ENCODE measurements around the gene CEBPE.

The CEBPE gene

DNA sequence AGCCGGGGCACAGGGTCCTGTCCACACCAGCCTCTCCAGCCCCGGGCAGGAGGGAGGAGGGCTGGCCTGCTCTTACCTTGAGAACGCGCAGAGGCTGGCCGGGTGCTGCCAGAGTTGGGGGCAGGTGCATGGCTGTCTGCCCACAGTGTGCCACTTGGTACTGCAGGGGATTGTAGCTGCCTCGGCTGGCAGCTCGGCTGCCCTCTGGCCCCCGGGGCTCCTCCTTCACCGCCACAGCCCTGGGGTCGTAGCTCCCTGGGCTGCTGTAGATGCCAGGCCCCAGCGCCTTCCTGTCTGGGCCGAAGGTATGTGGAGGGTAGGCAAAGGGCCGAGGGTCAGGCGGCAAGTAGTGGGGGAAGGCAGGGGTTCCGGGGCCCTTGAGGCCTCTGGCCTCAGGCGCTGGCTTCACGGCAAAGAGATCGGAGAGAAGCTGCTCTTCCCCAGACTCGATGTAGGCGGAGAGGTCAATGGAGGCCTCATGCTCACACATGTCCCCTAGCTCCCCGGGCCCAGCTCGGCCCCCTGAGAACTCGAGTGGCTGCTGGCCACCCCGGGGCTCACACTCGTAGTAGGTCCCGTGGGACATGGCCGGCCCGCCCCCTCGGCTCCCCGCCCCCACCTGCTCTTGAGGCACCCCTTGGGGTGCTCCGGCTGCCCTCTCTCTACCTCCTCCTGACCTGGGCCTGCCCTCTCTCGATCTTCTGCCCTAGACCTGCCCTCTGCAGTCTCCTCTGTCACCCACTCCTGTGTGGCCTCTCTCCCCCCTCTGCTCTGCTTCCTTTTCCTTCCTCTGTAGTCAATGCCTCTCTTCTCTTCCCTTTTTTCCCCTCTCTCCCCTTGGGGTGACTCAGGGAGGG lies at the start of gene CEBPE:
Gene CEBPE, minus strand, starts transcription at position 750 of the 857 bp plus-strand sequence. Its CDS starts 164 bp downstream, at position 586.
- DNase-seq, result no peak

DNA sequence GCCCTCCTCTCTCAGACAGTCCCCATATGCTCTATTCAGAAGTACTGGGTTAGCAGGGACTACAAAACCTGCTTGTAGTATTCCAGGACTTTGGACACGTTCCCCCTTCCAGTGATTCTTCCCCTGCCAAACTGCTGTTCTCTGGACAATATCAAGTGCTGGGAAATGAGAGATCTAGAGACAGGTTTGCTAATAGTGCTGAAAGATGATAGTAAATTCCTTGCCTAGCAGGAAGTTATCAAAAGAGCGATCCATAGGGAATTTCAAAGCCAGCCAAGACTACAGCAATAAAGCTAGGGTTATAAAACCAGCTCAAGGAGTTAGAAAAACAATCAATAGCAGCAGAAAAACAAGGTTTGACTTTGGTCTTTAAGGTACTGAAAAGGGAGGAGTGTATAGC lies 49.2 kb upstream of the CEBPE start:
- no peak for DNase-seq

DNA sequence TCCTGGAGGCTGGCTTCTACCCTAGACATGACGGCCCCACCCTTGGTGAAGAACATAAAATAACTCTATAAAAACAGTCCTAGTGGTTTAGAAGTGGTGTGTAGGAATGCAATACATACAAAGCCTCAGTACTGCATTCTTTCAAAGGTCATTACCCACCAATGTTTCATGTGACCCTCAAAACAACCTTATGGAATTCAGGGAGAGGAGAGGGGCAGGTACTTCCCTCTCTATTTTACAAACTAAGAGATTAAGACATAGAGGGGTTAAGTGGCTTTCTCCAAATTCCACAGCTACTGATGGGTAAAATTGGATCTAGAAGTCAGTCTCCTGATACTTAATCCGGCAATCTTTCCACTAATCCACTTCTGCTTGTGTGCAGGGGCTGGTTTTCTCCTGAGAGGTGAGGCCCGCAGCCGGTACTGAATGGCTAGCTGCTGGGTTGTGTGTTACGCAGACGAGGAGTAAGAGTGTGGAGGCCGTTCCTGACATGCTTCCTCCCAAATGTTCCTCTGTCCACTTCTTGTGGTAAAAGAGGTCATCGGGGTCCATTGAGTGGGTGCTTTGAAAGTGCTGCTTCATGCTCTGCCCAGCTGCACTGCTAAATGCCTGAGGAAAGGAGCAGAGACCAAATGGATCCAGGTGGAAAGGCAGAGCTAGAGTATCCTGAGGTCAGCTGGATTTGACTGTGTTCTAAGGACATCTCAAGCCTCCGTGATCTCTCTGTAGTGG lies 48.2 kb upstream of the CEBPE start:
- DNase-seq, result no peak

DNA sequence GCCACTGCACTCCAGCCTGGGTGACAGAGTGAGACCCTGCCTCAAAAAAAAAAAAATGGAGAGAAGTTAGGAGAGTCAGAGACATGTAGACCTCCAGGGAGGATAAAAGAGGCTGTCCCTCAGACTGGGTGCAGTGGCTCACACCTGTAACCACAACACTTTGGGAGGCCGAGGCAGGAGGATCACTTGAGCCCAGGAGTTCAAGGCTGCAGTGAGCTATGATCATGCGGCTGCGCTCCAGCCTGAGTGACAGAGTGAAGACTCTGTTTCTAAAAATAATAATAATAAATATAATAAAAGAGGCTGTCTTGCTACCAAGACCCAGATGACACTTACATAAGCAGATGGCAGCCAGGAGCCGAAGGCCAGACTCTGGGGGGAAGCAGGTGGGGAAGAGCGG lies 45.9 kb upstream of the CEBPE start:
- no peak for DNase-seq

DNA sequence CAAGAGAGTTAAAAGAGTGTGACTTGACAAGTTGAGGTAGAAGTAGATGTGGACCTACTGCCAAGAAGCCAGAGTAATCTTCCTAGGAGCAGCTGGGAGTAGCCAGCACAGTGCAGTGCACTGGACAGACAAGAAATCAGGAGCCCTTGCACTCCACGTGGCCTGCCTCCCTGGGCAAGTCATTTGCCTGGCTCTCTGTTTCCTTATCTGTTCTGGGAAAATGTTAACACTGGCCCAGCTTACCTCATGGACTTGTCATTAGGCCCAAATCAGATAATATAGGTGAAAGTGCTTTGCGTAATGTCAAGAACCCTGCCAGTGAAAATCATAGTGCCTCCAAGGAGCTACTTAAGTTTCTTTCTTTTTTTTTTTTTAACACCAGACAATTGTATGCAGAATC lies 45.2 kb upstream of the CEBPE start:
- no peak for DNase-seq

DNA sequence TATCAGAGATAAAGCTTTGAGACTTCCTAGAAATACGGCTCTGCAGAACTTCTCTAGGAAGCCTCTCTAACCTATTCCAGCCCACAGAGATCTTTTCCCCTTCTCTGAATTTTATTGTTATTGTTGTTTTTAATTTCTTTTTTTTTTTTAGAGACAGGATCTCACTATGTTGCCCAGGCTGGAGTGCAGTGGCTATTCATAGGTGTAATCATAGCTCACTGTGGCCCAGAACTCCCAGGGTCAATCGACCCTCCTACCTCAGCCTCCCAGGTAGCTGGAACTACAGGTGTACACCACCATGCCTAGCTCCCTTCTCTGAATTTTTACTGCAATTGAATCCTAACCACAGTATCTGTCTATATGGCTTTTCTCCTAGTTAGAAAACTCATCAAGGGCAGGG lies 44.8 kb upstream of the CEBPE start:
- DNase-seq, result no peak

DNA sequence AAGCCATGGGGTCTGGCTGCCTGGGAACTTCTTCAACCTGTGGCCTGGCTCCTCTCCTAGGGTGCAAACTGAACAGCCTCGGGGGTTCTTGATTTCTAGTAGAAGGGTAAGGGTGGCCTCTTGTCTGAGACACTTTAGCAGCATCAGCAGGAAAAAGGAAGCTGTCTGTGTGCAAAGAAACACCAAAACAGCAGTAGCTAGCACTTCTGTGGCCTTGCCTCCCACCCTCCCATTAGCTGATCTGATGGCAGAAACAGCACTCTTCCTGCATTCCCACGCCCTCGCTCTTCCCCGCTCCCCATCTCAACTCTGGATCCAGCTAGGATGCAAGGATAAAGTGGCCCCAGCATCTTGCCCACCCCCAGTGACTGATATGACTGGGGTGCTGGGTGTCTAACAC lies 43.7 kb upstream of the CEBPE start:
- no peak for DNase-seq

DNA sequence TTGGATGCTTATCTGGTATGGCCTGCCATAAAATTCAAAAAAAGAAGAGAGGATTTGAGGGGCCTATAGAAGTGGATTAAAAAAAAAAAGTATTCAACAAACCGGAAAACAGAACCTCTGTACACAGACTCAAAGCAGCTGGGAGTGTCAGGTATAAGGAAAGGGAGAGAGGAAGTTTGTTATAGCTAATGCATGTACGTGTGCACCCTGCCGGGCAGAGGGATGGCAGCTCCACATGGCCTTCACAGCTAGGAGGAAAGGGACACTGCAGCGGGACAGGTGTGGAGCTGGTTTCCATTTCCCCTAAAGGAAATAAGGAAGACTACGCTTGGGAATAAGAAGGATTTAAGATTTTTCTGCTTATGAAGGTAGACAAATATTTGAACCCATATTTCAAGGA lies 43.0 kb upstream of the CEBPE start:
- DNase-seq, result no peak

DNA sequence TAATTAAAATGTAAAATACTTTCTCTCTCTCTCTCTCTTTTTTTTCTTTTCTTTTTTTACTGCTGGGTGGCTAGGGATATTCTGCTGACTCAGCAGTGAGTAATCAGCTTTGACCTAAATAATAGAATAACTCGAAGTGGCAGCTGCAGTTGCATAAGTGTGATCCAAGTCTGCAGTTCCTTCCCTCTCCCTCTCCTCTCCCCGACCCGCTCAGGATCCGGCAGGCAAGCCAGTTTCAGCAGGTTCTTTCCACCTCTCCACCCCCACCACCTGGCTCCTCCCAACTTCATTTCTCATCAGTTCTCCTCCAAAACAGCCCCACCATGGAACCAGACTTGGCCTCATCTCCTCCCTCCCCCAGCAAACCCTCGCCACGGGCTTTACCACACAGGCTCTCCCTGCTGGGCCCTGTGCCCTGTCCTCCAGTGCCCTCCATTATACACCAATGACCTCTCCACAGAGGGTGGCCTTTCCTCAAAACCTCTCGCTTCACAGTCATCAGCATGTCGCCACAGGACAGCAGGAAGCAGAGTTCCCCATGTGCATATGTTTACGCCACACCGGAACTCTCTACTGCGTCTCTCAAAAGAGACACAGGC lies 42.0 kb upstream of the CEBPE start:
- DNase-seq, result no peak

DNA sequence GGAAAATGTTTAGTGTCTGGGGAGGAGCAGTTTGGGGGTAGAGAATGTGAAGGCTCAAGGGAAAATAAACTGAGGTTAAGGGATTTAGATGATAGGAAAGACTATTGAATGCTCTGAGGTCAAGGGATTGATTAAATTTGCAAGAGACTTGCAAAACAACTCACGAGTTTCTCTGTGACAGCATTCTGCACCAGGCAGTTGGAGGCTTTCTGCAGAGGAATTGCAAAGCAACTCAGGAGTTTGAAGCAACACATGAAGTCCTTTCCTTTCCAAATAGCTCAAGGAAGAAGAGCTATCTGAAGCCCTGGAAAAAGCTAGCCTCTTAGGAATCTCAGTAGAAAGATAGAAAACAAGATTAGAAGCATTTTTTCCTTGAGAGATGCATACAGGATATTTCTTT lies 40.5 kb upstream of the CEBPE start:
- no peak for DNase-seq

DNA sequence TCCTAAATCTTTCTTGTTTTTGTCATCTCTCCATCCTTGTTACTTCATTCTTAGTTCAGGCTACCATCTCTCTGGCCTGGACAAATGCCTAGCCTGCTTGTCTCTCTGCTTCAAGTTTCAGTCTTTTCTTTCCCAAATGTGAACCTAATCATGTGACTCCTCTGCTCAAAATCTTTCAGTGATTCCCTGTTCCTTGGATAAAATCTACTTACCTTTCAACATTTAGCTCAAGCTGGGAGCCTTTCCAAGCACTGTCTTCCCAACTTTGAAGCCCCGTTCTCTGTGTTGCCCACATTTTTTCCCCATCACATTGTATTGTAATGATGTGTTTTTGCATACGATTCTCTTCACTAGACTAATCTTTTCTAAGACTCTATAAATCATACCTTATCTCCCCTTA lies 39.7 kb upstream of the CEBPE start:
- no peak for DNase-seq

DNA sequence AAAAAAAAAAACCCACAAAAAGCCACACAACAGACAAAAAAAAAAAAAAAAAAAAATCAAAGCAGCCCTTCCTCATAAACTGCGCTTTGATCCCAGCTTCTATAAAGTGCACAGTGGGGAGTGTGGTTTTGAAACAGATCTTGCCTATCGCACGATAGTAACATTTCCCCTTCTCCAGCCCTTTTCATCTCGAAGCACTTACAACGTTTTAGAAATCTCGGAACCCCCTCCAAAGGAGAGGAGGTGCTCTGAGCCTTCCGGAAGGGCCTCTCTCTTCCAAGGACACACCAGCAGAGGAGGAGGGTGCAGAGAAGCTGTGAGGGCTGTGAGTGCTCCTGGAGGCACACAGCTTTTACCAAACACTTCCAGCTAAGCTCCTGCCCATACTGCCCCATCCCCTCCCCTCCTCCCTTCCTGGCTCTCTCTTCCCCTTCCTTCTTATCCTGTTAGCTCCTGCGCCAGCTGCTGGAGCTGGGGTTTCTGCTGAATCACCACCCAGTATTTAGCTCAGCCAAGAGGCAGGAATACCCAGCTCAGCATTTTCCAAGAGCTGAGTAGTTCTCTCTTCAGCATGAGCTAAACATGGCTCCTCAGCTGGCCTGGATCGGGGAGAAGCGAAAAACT lies 36.0 kb upstream of the CEBPE start:
- no peak for DNase-seq

DNA sequence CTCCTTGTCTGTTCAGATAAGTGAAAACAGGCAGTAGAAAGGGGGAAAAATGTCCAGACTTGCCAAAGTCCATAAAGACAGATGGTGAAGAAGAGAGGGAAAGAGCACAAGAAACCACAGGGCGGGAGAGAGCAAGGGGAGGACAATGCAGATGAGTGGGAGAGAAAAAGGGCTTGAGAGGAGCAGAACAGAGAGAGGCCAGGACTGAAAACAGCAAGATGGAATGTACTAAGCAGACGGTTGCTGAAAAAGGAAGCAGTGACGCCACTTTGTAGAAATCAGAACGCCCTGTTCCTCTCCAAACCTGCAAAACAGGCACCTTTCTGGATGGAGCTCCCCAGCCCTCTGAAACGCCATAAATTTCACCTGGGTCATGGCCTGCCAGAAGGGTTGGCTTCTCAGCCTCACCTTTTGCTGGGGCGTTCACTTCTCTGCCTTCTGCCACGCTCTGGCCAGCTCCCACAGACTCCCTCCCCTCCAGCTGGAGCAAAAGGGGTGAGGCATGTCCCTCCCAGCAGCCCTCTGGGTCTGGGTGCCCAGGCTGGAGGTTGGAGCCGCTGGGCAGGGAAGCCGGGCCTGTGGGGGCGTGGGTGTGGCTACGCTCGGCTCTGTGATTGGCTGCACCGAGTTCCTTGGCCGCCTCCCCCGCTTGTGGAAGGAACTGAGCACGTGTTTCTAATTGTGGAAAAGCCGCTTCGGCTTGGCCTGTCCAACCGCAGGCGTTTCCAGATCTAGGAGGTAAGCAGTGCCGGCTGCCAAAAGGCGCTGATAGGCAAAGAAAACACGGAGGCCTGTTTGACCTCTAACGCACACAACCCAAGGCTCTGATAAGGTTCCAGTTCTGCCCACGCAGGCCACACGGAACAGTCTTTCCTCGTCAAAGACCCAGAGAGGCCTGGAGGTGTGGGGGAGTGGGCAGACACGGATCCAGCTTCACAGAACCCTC lies 35.1 kb upstream of the CEBPE start:
- peak; percentile 4 for DNase-seq

DNA sequence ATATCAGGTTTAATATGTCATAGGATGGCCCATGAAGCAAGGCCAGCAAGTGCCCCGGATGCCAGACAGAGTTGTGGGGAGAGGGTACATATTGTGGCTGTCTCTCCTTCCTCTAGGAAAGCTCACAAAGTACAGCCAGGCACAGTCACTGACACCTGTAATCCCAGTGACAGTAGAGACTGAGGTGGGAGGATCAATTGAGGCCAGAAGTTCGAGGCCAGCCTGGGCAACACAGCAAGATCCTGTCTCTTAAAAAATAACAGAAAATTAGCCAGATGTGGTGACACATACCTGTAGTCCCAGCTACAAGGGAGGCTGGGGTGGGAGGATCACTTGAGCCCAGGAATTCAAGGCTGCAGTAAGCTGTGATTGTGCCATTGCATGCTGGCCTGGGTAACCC lies 32.3 kb upstream of the CEBPE start:
- DNase-seq, result no peak

DNA sequence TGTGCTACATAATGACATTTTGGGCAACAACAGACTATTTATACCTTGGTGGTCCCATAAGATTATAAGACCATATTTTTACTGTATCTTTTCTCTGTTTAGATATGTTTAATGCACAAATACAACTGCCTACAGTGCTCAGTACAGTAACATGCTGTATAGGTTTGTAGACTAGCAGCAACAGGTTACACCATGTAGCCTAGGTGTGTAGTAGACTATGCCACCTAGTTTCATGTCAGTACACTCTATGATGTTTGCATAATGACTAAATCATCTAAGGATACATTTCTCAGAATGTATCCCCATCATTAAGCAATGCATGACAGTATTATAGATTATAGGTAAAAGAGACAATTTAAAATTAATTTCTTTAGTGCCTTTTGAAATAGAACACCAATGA lies 30.7 kb upstream of the CEBPE start:
- DNase-seq, result no peak

DNA sequence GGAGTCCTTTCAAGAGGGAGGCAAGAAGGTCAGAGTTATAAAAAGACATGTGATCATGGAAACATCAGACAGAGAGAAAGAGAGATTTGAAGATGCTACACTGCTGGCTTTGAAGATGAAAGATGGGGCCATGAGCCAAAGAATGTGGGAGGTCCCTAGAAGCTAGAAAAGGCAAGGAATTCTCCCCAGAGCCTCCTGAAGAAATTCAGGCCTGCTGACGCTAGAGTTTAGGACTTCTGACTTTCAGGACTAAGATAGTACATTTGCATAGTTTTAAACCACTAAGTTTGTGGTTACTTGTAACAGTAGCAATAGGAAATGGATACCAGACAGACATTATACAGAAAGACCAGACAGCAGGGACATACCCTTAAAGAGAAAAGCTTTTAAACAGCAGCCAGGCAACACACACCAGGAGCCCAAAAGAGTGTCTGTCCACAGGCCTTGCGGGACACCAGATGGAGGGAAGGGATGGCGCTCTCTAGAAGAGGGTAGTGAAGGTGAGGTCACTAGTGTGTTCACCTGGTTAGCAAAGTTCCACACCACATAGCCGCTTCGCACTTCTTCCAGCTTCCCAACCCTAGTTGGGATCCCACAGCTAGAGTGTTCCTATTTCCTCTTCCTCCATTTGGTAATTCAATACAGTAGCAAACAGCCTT lies 29.7 kb upstream of the CEBPE start:
- DNase-seq, result no peak

DNA sequence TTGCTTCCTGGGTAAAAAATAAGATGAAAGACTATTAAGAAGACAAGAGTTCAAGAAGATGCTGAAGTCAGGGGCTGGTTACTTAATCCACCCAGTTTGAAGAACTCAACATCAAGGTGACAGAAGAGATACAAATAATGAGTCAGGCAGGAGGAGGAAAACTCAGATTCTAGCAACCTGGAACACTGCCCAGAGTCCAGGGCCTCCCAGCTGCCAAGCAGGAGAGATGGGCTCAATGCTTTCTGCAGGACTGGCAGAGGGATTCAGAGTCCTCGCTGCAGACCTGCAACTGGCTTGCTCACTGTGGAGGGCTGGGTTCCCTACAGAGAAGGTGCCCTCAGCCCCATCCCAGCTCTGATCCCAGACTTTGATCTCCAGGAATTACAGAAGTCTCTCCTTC lies 28.6 kb upstream of the CEBPE start:
- DNase-seq, result no peak

DNA sequence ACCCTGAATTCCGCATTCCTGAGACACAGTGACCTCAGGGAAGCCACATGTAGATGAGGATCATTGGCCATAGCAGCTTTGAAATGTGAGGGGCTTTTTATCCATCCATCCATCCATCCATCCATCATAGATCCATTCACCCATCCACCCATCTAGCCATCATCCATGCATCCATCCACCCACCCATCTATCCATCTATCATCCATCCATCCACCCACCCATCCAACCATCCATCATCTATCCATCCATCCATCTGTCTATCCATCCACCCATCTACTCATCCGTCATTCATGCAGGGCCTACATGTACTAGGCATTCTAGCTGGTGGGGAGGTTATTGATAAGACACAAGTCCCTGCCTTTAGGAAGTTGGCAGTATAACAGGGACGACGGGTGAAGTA lies 27.9 kb upstream of the CEBPE start:
- no peak for DNase-seq

DNA sequence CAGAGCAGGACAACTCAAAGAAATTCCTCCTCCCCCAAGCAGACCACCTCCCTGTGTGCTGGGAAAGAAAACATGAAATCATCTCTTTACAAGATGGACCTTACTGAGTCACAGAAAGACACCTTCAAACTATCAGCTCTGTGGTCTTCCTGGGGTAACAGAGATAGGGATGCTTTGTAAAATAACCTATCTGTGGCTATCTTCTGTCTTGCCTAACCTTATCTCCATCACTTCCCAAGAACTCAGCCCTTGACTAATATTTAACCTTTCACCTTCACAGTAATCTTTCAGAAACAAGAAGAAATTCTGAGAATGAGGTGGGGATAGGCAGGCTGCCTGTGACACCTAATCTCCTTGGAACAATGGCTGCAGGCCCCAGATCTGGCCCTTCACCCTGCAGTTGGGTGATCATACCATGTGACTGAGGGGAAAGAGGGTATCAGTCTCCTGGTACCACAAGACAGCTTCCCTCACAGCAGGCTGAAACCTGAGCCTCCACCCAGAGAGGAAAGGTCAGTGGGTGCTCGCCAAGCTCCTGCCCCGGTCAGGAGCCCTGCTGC lies 27.4 kb upstream of the CEBPE start:
- no peak for DNase-seq

DNA sequence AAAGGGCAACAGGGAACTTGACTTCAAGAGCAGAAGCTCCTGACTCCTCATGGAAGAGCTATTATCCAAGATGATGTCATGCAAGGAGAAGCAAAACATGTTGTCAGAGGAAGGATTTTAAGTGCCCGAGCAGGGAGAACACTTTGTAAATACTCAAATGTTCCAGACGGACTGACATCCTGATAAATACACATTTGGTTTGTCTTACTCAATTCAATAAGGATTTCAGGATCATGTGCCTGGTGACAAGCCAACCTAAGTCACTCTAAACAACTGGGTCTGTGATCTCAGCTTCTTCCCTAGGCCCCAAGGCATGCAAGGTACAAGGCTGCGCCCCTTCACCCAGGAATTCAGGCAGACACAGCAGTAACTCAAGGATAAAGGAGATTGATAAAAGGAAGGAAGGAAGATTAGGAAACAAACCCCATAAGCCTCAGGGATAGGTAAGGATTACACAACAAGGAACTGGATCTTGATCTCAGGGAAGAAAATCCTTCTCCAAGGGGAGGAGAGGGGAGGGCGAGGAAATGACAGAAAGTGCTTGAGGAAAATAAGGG lies 26.8 kb upstream of the CEBPE start:
- no peak for DNase-seq

DNA sequence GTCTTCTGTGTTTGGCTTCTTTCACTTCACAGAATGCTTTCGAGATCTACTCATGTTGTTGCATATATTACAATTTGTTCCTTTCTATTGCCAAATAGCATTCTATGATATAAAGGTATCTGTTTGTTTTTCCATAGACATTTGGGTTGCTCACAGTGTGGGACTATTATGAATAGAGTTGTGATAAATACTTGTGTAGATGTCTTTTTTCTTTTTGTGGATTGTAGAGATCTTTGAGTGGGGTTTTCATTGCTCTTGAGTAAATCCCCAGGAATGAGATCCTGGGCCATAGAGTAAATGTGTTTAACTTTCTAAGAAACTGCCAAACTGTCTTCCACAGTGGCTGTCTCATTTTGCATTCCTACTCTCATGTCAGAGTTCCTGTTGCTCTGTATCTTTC lies 24.9 kb upstream of the CEBPE start:
- DNase-seq, result no peak

Measured in activated CD4-positive, alpha-beta T cell treated with anti-CD3 and anti-CD28 coated beads, Interleukin-2, Interleukin-6, amounts not matched to agents 100 ng/mL and 50 ng/mL, durations not matched to agents 16 hours and 8 hours (primary cell).